ENCODE results near the gene SIRT6. TPM values are rescaled to one million over a fixed set of nuclear protein-coding genes. Genes with fewer than 3 reads are reported as not detected.

SIRT6 gene
- total RNA-seq, 1 donor: 16.3 TPM

DNA sequence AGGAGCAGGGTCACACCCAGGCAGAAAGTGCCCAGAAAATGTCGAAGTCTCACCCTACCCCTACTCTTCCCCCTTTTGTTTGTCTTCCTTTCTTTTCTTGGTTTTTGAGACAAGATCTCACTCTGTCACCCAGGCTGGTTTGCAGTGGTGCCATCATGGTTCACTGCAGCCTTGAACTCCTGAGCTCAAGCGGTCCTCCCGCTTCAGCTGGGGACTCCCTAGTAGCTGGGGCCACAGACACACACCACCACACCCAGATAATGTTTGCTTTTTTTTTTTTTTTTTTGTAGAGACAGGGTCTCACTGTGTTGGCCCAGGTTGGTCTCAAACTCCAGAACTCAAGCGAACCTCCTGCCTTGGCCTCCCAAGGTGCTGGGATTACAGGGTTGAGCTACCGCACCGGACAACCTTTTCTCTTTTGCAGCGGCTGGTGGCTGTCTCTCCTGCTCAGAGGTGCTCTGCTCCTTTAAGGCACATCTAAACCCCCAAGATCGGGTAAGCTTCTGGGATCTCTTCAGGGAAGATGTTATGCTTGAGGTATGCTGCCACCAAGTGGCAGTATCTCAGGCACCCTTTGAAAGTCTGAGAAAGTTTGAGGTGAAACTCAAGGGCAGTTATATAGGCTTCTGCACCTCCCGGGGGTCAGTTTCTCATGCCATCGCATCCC lies 24.6 kb upstream of the SIRT6 start:
- H3K27ac ChIP-seq (ENCODE audit: low read depth, low read length): no peak overlapping the region
- no peak overlapping the region for H3K4me3 ChIP-seq (ENCODE audit: insufficient read depth, low read length)
- peaks cover 8% of the 10 kb centered on the region for H3K4me1 ChIP-seq (ENCODE audit: insufficient read depth, low read length)
- no peak overlapping the region for H3K4me2 ChIP-seq (ENCODE audit: insufficient read depth, low read length)
- H2AFZ ChIP-seq (ENCODE audit: low read length): no peak overlapping the region
- peak; percentile 87 for DNase-seq (ENCODE audit: insufficient read length, low spot score, missing footprints)
- no peaks in the 10 kb centered on the region for H3K79me2 ChIP-seq (ENCODE audit: insufficient read depth, low read length)
- TF ChIP-seq, protein P1, sequence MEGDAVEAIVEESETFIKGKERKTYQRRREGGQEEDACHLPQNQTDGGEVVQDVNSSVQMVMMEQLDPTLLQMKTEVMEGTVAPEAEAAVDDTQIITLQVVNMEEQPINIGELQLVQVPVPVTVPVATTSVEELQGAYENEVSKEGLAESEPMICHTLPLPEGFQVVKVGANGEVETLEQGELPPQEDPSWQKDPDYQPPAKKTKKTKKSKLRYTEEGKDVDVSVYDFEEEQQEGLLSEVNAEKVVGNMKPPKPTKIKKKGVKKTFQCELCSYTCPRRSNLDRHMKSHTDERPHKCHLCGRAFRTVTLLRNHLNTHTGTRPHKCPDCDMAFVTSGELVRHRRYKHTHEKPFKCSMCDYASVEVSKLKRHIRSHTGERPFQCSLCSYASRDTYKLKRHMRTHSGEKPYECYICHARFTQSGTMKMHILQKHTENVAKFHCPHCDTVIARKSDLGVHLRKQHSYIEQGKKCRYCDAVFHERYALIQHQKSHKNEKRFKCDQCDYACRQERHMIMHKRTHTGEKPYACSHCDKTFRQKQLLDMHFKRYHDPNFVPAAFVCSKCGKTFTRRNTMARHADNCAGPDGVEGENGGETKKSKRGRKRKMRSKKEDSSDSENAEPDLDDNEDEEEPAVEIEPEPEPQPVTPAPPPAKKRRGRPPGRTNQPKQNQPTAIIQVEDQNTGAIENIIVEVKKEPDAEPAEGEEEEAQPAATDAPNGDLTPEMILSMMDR (IDR thresholded peaks at IDR 0.05; ENCODE audit: extremely low read depth, low read depth, low read length): peak; percentile 49
- H3K27me3 ChIP-seq (ENCODE audit: insufficient read depth, low read length): no peaks in the 10 kb centered on the region
- no peaks in the 10 kb centered on the region for H4K20me1 ChIP-seq (ENCODE audit: insufficient read depth, low read length)
- H3K36me3 ChIP-seq (ENCODE audit: insufficient read depth, low read length): no peaks in the 10 kb centered on the region
- no peaks in the 10 kb centered on the region for H3K9me3 ChIP-seq (ENCODE audit: low read depth, low read length)

DNA sequence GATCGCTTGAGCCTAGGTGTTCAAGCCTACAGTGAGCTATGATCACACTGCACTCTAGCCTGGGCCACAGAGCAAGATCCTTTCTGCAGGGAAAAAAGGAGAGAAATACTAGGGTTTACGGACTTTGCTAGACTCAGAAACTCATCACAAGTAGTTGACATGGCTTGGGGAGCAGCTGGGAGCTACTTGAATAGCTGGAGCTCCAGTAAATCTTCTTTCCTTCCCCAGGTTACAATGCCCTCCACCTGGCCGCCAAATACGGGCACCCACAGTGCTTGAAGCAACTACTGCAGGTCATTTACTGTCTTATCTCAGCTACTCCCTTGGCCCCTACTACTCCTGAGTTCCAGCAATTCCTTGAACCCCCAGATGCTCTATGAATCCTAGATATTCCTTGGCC lies 19.4 kb upstream of the SIRT6 start:
- TF ChIP-seq, protein P1 (IDR thresholded peaks at IDR 0.05; ENCODE audit: extremely low read depth, low read depth, low read length): no peak
- no peak overlapping the region for H3K4me3 ChIP-seq (ENCODE audit: insufficient read depth, low read length)
- no peaks in the 10 kb centered on the region for H3K36me3 ChIP-seq (ENCODE audit: insufficient read depth, low read length)
- no peaks in the 10 kb centered on the region for H4K20me1 ChIP-seq (ENCODE audit: insufficient read depth, low read length)
- peak; percentile 81 for DNase-seq (ENCODE audit: insufficient read length, low spot score, missing footprints)
- H3K27ac ChIP-seq (ENCODE audit: low read depth, low read length): no peak overlapping the region
- peaks cover 9% of the 10 kb centered on the region for H3K27me3 ChIP-seq (ENCODE audit: insufficient read depth, low read length)
- no peak overlapping the region for H3K4me2 ChIP-seq (ENCODE audit: insufficient read depth, low read length)
- no peaks in the 10 kb centered on the region for H3K79me2 ChIP-seq (ENCODE audit: insufficient read depth, low read length)
- H3K4me1 ChIP-seq (ENCODE audit: insufficient read depth, low read length): peaks cover 3% of the 10 kb centered on the region
- H2AFZ ChIP-seq (ENCODE audit: low read length): no peak overlapping the region
- no peaks in the 10 kb centered on the region for H3K9me3 ChIP-seq (ENCODE audit: low read depth, low read length)

DNA sequence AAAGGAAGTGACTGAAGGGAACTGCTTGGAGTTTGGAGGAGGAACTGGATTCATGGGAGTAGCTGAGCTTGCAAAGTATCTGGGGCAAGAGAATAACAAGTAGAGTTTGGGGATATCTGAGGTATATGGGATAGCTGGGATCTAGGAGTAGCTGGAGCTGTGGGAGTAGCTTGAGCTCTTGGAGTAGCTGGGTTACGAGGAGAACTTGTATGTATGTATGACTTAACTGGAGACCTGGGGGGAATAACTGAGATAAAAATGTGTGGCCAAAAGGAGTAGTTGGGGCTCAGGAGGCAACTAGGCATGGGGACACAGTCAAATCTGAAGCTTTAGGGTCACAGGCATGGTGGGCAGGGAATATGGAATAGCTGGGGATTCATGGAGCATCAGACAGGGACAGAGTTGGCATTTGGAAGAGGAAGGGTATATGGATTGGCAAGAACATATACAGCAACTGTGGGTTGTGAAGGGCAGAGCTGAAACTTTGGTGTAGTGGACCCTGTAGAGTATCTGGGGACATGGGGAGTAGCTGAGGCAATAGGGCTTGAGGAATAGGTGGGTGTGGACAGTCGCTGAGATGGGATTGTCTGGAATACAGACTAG lies 18.7 kb upstream of the SIRT6 start:
- peaks cover 3% of the 10 kb centered on the region for H3K4me1 ChIP-seq (ENCODE audit: insufficient read depth, low read length)
- H4K20me1 ChIP-seq (ENCODE audit: insufficient read depth, low read length): no peaks in the 10 kb centered on the region
- TF ChIP-seq, protein P1 (IDR thresholded peaks at IDR 0.05; ENCODE audit: extremely low read depth, low read depth, low read length): no peak
- H3K27ac ChIP-seq (ENCODE audit: low read depth, low read length): no peak overlapping the region
- H2AFZ ChIP-seq (ENCODE audit: low read length): no peak overlapping the region
- no peaks in the 10 kb centered on the region for H3K9me3 ChIP-seq (ENCODE audit: low read depth, low read length)
- no peaks in the 10 kb centered on the region for H3K36me3 ChIP-seq (ENCODE audit: insufficient read depth, low read length)
- peaks cover 9% of the 10 kb centered on the region for H3K27me3 ChIP-seq (ENCODE audit: insufficient read depth, low read length)
- peak; percentile 57 for DNase-seq (ENCODE audit: insufficient read length, low spot score, missing footprints)
- no peak overlapping the region for H3K4me2 ChIP-seq (ENCODE audit: insufficient read depth, low read length)
- H3K79me2 ChIP-seq (ENCODE audit: insufficient read depth, low read length): no peaks in the 10 kb centered on the region
- H3K4me3 ChIP-seq (ENCODE audit: insufficient read depth, low read length): no peak overlapping the region

DNA sequence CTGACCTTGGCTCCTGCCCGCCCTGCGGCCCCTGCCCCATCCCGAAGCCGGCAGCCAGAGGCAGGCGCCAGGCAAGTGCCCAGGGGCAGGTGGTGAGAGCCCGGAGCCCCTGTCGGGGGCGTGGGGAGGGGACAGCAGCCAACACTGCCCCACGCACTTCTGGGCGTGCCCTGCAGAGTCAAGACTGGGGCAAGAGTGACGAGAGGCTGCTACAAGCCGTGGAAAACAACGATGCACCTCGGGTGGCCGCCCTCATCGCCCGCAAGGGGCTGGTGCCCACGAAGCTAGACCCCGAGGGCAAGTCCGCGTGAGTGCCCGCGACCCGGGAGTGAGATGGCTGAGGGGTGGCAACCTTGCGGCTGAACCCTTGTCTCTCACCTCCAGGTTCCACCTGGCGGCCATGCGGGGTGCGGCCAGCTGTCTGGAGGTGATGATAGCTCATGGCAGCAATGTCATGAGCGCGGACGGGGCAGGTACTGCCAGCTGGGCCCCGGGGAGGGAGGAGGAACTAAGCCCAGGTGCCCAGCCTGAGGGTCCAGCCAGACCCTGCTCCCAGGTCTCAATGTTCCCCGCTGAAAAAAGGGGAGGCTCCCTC lies 17.4 kb upstream of the SIRT6 start:
- no peak overlapping the region for H2AFZ ChIP-seq (ENCODE audit: low read length)
- H3K79me2 ChIP-seq (ENCODE audit: insufficient read depth, low read length): no peaks in the 10 kb centered on the region
- no peaks in the 10 kb centered on the region for H4K20me1 ChIP-seq (ENCODE audit: insufficient read depth, low read length)
- DNase-seq (ENCODE audit: insufficient read length, low spot score, missing footprints): peak; percentile 42
- H3K4me3 ChIP-seq (ENCODE audit: insufficient read depth, low read length): no peak overlapping the region
- no peaks in the 10 kb centered on the region for H3K36me3 ChIP-seq (ENCODE audit: insufficient read depth, low read length)
- no peaks in the 10 kb centered on the region for H3K9me3 ChIP-seq (ENCODE audit: low read depth, low read length)
- no peak overlapping the region for H3K4me2 ChIP-seq (ENCODE audit: insufficient read depth, low read length)
- H3K27ac ChIP-seq (ENCODE audit: low read depth, low read length): no peak overlapping the region
- TF ChIP-seq, protein P1 (IDR thresholded peaks at IDR 0.05; ENCODE audit: extremely low read depth, low read depth, low read length): no peak
- H3K4me1 ChIP-seq (ENCODE audit: insufficient read depth, low read length): peaks cover 3% of the 10 kb centered on the region
- peaks cover 9% of the 10 kb centered on the region for H3K27me3 ChIP-seq (ENCODE audit: insufficient read depth, low read length)

All from osteoblast (primary cell).